GM12892 (cell line): ENCODE measurements around the gene PRELID2.

Experiments
- POLR2A ChIP-seq: IDR thresholded peaks from 2 replicates; pipeline ENCODE4 v1.6.1; 2011; ENCODE audit warnings: low read depth, low read length, control low read depth
- POLR2AphosphoS5 ChIP-seq: IDR thresholded peaks from 2 replicates; pipeline ENCODE4 v1.6.1; 2011; ENCODE audit warnings: low read depth, low read length, control low read depth
- TAF1 ChIP-seq: IDR thresholded peaks from 2 replicates; pipeline ENCODE4 v1.6.1; 2011; ENCODE audit warnings: low read depth, mild to moderate bottlenecking, control low read depth, low read length, borderline replicate concordance

GRCh38 chr5:145752534-145752933, 82.6 kb downstream of the PRELID2 start:
- TF ChIP-seq POLR2A = no peak
- no peak for TF ChIP-seq TAF1
- no peak for TF ChIP-seq POLR2AphosphoS5
